ENCODE results near the gene ANGEL1. TPM values are rescaled to one million over a fixed set of nuclear protein-coding genes. Genes with fewer than 3 reads are reported as not detected.

Gene ANGEL1
- total RNA-seq, 1 donor from 2014 or later: 38.8 TPM

DNA sequence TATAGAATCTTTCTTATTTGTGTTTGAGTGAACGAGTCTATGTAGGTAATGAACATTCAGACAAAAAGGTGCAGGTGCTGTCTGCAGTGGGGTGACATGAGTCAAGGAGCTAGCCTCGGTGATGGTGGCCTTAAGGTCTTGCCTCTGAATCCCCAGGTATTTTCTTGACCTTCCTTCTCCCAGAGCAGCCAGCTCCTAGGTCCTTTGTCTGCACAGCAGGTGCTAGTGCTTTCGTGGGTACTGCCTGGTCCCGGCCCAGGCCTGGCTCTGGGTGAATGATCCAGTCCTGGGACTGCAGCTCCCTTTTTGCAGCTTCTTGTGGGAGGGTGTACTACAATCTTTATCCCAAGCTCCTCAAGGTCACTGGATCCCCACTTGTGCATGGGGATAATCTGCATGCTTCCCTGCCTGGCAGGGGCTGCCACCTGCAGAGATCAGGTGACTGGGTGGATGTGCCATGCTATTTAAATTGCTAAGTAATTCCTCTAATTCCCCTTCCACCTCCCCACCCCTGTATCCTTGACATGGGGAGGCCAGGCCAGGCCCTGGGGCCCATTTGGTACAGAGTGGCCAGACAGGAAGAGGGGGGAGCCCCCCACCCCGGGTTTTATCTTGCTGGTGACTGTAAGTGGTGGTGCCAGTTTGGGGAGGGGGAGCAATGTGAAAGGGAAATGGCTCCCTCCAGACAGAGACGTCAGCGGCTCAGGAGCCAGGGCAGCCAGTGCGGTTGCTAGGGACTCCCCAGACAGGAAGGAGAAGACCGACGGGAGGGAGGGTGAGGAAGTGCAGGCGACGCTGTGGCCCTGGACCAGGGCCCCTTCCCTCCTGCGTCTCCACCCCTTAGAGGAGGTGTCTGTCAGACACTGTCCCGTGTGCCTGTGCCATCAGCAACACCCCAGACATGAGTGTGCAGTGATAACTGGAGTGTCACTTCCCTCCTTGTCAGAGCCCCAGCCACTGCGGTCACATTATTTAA is 44.7 kb downstream of the ANGEL1 start:
- TF ChIP-seq, protein P1, sequence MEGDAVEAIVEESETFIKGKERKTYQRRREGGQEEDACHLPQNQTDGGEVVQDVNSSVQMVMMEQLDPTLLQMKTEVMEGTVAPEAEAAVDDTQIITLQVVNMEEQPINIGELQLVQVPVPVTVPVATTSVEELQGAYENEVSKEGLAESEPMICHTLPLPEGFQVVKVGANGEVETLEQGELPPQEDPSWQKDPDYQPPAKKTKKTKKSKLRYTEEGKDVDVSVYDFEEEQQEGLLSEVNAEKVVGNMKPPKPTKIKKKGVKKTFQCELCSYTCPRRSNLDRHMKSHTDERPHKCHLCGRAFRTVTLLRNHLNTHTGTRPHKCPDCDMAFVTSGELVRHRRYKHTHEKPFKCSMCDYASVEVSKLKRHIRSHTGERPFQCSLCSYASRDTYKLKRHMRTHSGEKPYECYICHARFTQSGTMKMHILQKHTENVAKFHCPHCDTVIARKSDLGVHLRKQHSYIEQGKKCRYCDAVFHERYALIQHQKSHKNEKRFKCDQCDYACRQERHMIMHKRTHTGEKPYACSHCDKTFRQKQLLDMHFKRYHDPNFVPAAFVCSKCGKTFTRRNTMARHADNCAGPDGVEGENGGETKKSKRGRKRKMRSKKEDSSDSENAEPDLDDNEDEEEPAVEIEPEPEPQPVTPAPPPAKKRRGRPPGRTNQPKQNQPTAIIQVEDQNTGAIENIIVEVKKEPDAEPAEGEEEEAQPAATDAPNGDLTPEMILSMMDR (conservative IDR thresholded peaks at IDR 0.05): no peak
- peaks cover 56% of the 10 kb centered on the region for H3K4me1 Mint-ChIP-seq
- no peak for DNase-seq (ENCODE audit: low read depth, low spot score)
- H3K36me3 Mint-ChIP-seq (ENCODE audit: low read depth): peaks cover 3% of the 10 kb centered on the region
- H3K4me3 Mint-ChIP-seq: peak overlapping the region; percentile 12
- H3K27ac Mint-ChIP-seq (ENCODE audit: unreplicated experiment): peak overlapping the region; percentile 86
- H3K27me3 Mint-ChIP-seq (ENCODE audit: low read depth): no peaks in the 10 kb centered on the region
- no peaks in the 10 kb centered on the region for H3K9me3 Mint-ChIP-seq

DNA sequence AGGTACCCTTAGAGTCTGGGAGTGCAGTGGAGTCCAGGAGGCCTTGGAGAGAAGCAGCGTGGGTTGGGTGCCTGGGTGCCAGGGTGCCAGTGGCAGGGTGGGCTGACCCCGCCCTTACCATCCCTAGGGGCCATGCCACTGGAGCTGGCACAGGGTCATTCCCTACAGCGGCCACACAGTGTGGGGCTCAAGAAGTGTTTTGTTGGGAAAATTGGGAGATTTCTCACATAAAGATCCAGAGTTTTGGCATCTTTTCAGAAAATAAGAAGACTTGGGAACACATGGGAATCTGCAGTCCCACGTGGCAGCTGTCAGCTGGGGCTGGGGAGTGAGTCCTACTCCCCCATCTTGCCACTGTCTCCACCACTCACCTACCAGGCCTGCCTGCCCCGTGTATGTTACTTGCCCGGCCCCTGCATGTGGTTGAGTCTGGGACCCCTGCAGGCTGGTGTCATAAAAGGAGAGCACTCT is 47.2 kb downstream of the ANGEL1 start:
- H3K9me3 Mint-ChIP-seq: no peaks in the 10 kb centered on the region

DNA sequence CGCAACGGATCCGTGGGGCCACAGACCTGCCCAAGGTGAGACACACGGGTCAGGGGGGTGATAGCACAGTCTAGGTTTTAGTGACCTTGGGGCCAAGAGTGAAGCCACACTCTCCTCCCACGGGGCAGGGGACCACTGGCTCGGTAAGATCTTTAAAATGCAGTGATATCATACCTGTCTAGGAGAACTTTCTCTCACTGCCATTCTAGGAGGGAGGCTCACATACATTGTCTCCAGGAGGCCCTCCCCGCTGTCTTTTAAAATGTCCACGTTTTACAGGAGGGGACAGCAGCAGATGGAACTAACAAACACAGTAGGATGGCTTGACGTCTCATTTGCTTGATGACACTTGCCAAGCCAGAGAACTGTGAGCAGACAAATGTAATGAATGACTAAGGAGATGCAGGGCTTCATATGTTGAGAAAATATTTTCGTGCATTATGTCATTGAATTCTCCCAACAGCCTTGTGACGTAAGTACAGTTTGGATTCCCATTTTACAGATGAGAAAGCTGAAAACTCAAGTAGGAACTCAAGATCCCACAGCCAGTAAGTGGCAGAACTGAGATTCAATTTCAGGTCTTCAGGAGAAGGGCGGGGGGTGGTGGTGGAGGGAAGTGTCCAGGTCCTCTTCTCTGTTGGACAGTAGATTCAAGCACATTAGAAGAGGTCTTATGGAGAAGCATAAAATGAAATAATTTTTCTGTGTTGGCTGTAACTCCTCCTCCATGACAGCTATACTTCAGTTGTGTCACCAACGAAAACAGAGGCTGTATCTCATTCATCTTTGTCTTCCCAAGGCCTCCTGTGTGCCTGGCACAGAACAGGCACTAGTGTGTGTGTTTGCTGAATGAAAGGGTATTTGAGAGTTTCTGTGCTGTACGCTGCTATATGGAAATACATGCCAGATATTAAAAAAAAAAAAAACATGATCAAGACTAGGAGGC is 49.3 kb downstream of the ANGEL1 start:
- no peak for DNase-seq (ENCODE audit: low read depth, low spot score)
- no peak overlapping the region for H3K27ac Mint-ChIP-seq (ENCODE audit: unreplicated experiment)
- H3K27me3 Mint-ChIP-seq (ENCODE audit: low read depth): peaks cover 2% of the 10 kb centered on the region
- H3K4me1 Mint-ChIP-seq: peaks cover 54% of the 10 kb centered on the region
- H3K9me3 Mint-ChIP-seq: no peaks in the 10 kb centered on the region
- H3K4me3 Mint-ChIP-seq: peak overlapping the region; percentile 98
- TF ChIP-seq, protein P1 (conservative IDR thresholded peaks at IDR 0.05): no peak
- H3K36me3 Mint-ChIP-seq (ENCODE audit: low read depth): peaks cover 3% of the 10 kb centered on the region

More for the DNA sequence above, 47.2 kb downstream of the ANGEL1 start:
- TF ChIP-seq, protein P1 (conservative IDR thresholded peaks at IDR 0.05): no peak
- Mint-ChIP-seq H3K4me1 (peaks cover 60% of the 10 kb centered on the region), H3K36me3 (ENCODE audit: low read depth) (peaks cover 3% of the 10 kb centered on the region), H3K27me3 (ENCODE audit: low read depth) (peaks cover 2% of the 10 kb centered on the region), H3K27ac (ENCODE audit: unreplicated experiment) (no peak overlapping the region), H3K4me3 (peak overlapping the region; percentile 73)
- no peak for DNase-seq (ENCODE audit: low read depth, low spot score)

DNA sequence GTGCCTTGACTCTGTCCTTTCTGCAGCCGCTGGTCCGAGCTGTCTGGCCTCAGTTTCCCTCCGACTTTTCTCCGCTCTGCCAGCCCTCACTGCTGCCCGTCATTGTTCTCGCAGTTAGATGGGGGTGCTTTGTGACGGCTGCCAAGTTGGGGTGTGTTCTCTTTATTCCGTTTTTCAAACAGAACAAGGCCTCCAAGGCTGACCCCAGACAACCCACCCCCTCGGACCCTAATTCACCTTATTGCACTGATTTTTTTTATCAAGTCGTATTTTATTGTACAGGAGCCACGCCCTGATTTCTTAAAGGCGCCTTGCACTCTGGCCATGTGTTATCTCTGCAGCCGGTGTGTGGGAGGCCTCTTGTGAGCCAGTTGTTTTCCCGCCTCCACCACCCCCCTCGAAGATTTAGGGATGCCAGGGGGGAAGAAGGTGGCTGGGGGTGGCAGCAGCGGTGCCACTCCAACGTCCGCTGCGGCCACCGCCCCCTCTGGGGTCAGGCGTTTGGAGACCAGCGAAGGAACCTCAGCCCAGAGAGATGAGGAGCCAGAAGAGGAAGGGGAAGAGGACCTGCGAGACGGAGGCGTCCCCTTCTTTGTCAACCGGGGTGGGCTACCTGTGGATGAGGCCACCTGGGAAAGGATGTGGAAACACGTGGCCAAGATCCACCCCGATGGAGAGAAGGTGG is 50.1 kb downstream of the ANGEL1 start:
- Mint-ChIP-seq H3K4me1 (peaks cover 46% of the 10 kb centered on the region), H3K9me3 (no peaks in the 10 kb centered on the region), H3K27me3 (ENCODE audit: low read depth) (peaks cover 2% of the 10 kb centered on the region), H3K27ac (ENCODE audit: unreplicated experiment) (peak overlapping the region; percentile 94), H3K4me3 (peak overlapping the region; percentile 98), H3K36me3 (ENCODE audit: low read depth) (peaks cover 3% of the 10 kb centered on the region)
- TF ChIP-seq, protein P1 (conservative IDR thresholded peaks at IDR 0.05): no peak
- no peak for DNase-seq (ENCODE audit: low read depth, low spot score)
